ENCODE results near the gene NAIF1.

DNA sequence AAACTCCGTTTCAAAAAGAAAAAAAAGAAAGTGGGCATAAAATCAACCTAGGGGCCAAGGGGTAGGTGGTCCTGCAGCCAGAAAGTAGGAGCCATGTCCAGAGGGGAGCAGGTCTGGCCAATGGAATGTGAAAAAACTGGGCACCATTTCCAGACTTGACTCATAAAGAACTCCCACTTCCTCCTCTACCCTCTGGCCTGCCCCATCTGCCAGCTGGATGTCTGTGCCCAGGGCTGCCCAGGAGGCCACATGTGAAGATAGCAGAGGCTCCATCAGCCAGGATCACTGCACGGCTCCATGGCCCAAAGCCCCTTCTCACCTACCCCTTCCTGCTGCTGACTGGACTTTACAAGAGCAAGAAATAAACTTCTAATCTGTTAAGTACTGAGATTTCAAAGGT lies 44.2 kb downstream of the NAIF1 start:
- TF ChIP-seq, protein P1, sequence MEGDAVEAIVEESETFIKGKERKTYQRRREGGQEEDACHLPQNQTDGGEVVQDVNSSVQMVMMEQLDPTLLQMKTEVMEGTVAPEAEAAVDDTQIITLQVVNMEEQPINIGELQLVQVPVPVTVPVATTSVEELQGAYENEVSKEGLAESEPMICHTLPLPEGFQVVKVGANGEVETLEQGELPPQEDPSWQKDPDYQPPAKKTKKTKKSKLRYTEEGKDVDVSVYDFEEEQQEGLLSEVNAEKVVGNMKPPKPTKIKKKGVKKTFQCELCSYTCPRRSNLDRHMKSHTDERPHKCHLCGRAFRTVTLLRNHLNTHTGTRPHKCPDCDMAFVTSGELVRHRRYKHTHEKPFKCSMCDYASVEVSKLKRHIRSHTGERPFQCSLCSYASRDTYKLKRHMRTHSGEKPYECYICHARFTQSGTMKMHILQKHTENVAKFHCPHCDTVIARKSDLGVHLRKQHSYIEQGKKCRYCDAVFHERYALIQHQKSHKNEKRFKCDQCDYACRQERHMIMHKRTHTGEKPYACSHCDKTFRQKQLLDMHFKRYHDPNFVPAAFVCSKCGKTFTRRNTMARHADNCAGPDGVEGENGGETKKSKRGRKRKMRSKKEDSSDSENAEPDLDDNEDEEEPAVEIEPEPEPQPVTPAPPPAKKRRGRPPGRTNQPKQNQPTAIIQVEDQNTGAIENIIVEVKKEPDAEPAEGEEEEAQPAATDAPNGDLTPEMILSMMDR (IDR thresholded peaks at IDR 0.05), result no peak
- no peak for TF ChIP-seq POLR2A (IDR thresholded peaks at IDR 0.05)

Measured in lower leg skin (tissue), 3 donors.